ENCODE measurements around the gene CCN6.
A peak's percentile ranks its signal among the peaks of the same experiment; 100 is the strongest.

CCN6 gene

DNA sequence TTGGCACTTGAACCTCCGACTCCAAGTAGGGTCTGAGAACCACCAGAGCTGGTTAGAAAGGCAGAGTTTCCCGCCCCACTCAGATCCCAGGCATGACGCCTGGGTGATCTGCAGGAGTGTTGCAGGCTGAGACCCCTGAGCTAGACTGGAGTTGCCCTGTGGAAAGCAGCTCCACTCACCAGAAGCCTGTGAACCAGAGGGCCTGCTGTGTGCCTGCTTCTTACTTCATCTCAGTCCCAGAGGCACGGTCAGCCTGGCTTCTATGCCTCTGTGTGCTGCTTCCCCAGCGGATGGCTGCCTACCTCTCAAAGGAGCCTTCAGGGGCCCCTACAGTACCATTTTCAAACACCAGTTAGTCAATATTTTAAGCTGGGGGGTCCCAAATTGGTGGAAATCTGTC is 15.6 kb upstream of the CCN6 start:
- TF ChIP-seq, protein P1, sequence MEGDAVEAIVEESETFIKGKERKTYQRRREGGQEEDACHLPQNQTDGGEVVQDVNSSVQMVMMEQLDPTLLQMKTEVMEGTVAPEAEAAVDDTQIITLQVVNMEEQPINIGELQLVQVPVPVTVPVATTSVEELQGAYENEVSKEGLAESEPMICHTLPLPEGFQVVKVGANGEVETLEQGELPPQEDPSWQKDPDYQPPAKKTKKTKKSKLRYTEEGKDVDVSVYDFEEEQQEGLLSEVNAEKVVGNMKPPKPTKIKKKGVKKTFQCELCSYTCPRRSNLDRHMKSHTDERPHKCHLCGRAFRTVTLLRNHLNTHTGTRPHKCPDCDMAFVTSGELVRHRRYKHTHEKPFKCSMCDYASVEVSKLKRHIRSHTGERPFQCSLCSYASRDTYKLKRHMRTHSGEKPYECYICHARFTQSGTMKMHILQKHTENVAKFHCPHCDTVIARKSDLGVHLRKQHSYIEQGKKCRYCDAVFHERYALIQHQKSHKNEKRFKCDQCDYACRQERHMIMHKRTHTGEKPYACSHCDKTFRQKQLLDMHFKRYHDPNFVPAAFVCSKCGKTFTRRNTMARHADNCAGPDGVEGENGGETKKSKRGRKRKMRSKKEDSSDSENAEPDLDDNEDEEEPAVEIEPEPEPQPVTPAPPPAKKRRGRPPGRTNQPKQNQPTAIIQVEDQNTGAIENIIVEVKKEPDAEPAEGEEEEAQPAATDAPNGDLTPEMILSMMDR (conservative IDR thresholded peaks at IDR 0.05) = no peak
- no peak for TF ChIP-seq ZFX (IDR thresholded peaks at IDR 0.05)
- H3K27ac ChIP-seq = no peak overlapping the region

DNA sequence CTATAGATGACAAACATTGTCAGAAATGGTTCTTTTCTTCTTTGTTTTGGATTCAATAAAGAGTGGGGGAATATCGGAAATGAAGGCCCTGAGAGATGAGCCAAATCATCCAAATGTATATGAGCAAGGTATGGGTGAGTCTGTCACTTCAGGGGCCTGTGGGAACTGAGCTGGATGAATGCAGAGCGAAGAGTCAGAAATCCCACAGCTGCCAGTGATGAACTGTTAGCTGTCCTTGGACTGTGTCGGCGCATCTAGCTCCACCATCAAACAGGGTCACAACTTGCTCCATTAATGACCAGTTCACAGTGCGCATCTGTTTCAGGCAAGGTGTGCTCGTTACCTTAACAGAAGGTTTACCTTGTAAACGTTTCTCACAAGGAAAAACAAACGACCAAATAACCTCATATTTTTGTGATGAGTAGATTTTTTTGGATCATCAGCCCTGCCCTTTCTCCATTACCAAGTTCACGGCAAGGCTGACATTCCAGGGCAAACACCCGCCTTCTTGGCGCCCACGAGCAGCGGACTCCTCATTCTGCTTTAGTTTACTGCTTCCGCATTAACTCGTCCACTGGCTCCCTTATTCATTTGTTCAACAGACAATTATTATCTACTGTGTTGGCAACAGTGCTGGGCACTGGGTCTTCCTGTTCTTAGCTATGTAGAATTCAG is 15.0 kb upstream of the CCN6 start:
- TF ChIP-seq, protein P1 (conservative IDR thresholded peaks at IDR 0.05) = no peak
- no peak for TF ChIP-seq ZFX (IDR thresholded peaks at IDR 0.05)
- H3K27ac ChIP-seq = no peak overlapping the region

DNA sequence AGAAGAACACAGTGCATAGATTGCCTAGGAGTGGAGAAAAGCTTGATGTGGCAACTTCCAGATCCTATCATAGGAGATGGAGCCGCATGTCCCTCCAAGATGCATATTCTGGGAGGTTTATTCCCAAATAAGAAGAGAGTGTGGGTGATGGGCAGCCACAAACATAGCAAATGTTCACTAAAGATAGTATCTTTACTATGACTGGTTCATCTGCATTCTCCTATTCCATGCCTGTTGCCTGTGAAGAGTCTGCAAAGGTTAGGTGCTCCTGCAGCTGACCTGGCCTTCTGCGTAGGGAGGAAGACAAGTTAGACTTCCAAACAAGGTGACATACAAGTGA is 14.5 kb upstream of the CCN6 start:
- no peak overlapping the region for H3K27ac ChIP-seq

DNA sequence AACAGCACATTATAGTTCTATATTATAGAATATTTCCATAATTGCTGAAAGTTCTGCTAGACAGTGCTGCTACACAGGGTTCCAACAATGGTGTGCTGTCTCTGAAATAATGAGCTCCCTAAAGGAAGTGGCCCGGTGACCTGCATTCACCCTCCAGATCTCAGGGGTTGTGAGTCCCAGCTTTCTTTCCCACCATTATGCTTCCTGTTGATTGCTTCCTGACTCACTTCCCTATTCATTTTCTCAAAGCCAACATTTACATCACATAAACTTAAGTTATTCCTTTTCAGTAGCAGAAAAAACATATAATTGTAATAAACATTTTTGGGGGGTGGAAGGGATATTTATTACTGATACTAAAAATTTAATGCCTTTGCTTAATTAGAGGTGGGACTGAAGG is 12.9 kb upstream of the CCN6 start:
- H3K27ac ChIP-seq = no peak overlapping the region
- TF ChIP-seq, protein P1 (conservative IDR thresholded peaks at IDR 0.05) = no peak
- TF ChIP-seq ZFX (IDR thresholded peaks at IDR 0.05) = no peak

More for the DNA sequence above, 14.5 kb upstream of the CCN6 start:
- TF ChIP-seq, protein P1 (conservative IDR thresholded peaks at IDR 0.05) = no peak
- TF ChIP-seq ZFX (IDR thresholded peaks at IDR 0.05) = no peak

DNA sequence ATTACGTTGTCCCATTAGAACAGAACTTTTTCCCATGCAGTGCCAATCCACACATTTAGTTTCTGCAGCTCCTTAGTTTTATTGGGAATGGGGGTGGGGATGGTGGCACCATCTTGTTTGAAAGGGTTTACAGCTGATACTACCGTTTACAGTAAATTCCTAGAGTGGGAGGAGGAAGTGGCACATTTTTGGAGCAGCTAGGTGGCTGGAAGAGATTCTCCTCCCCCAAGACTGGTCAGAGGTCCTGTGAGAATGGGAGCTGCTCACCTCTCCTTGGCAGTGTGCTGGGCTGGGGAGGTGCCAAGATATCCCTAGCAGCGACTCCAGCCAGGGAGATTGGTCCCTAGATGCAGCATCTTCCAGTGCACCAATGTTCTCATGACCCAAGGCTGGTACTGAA is 12.4 kb upstream of the CCN6 start:
- H3K27ac ChIP-seq = no peak overlapping the region
- TF ChIP-seq ZFX (IDR thresholded peaks at IDR 0.05) = no peak
- TF ChIP-seq, protein P1 (conservative IDR thresholded peaks at IDR 0.05) = no peak

DNA sequence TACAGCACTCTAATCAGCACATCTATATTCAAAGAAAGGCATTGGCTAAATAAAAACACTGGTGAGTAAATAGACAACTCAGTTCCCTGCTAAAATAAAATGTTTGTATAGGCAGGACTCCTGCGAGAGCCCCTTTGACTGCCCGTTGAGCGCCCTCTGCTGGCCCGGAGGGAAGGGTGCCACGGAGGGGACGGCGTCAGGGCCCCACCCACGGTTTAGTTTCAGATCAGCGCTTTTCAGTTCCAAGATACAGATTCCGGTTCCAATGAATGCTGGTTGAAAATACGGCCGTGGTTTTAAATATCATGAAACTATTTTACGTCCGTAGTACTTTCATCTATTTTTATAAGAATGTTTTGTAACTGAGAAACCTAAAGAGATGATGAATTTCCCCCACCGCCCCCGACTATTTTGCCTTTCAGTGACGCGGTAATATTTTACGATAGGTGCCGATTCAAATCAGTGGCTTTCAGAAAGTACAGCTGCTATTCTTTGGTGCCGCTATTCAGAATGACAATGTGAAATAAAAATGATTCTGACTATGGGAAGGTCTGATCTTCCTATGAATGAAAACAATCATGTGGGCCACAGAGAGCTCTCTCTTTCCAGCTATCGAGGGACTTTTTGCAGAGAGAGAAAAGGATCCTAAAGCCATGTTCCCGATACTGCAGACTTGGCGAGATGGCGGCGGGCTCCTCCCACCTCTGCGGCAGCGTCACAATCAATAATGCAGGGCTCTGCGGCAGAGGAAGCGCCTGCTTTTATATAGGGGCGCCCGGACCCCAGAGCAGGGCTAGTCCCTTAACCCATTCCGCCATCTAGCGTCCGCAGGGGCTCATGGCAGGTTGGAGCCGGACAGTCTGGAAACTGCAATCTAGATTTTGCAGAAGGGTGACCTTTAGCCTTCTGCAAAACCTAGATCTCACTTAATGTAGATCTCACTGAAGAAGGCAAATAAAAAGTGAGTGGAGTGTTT is 10.6 kb upstream of the CCN6 start:
- peak overlapping the region; percentile 29; the same call in 1 of the 2 replicates for H3K27ac ChIP-seq
- TF ChIP-seq, protein P1 (conservative IDR thresholded peaks at IDR 0.05) = peak; percentile 94
- no peak for TF ChIP-seq ZFX (IDR thresholded peaks at IDR 0.05)

DNA sequence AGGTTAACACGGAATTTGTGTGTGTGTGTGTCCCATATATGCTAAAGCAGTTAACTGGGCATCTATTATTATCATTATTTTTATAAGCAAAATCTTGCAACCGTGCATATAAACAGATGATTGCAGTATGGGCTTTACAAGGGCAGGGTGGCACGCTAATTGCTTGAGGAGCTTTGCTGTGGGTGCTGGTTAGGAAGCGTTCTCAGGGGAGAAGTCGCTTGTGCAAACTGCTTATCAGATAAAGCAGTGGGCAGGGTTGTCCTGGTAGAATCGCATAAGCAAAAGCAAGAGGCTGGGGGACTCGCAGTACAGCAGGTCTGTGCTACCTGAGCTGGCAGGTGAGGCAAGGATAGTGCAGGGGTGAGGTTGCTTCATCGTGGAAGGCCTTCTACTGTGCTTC is 9.7 kb upstream of the CCN6 start:
- H3K27ac ChIP-seq = no peak overlapping the region
- TF ChIP-seq, protein P1 (conservative IDR thresholded peaks at IDR 0.05) = no peak
- no peak for TF ChIP-seq ZFX (IDR thresholded peaks at IDR 0.05)
